Large intestine (tissue), 3 donors: ENCODE results near the gene AGAP1. TPM values are rescaled to one million over a fixed set of nuclear protein-coding genes. Genes with fewer than 3 reads are reported as not detected.

Experiments used
- DNase-seq, 2 donors: peaks; one replicate each; pipeline versions ENCODE4 v3.0.0 to v3.0.0-alpha.2; 2013
- H3K27ac ChIP-seq: one replicate; pipeline ENCODE4 v1.5.1; 2013; ENCODE audit warnings: low read length
- H3K27me3 ChIP-seq: 2 replicates; pipeline ENCODE4 v1.6.1; 2013; ENCODE audit warnings: low read length; ENCODE audit not compliant: control insufficient read depth, insufficient read depth
- H3K36me3 ChIP-seq: 2 replicates; pipeline ENCODE4 v1.6.1; 2013; ENCODE audit warnings: low read length; ENCODE audit not compliant: control insufficient read depth, insufficient read depth
- H3K4me1 ChIP-seq: one replicate; pipeline ENCODE4 v1.6.1; 2013; ENCODE audit warnings: low read length; ENCODE audit not compliant: control insufficient read depth, insufficient read depth
- H3K4me3 ChIP-seq: one replicate; pipeline ENCODE4 v1.5.1; 2013; ENCODE audit warnings: low read length
- H3K9me3 ChIP-seq: one replicate; pipeline ENCODE4 v1.6.1; 2013; ENCODE audit warnings: mild to moderate bottlenecking, low read depth, low read length, moderate library complexity; ENCODE audit not compliant: control insufficient read depth
- WGBS: methylation state at CpG from one replicate; pipeline ENCODE4 v1.1.5; 2013; ENCODE audit warnings: low lambda C conversion rate; ENCODE audit not compliant: insufficient coverage; 5-methylcytosine and 5-hydroxymethylcytosine counted together
- polyA plus RNA-seq: library from polyadenylated mRNA; unstranded; fragments of 120-200 nt; gene quantifications from one replicate; pipeline ENCODE4 v1.2.1, GENCODE V29; 2013

AGAP1 gene
- polyA plus RNA-seq, 1 donor, result 18.0 TPM

GRCh38 chr2:235566415-235566814 is 72.6 kb downstream of the AGAP1 start:
- Histone ChIP-seq H3K27ac (no peak overlapping the region), H3K4me1 (peaks cover 4% of the 10 kb centered on the region), H3K36me3 (peaks cover 9% of the 10 kb centered on the region), H3K4me3 (no peak overlapping the region), H3K9me3 (peaks cover 8% of the 10 kb centered on the region), H3K27me3 (no peaks in the 10 kb centered on the region)
- no CpG with 5 or more reads among the region's 11 CpGs for WGBS
- DNase-seq, result no peak

GRCh38 chr2:235566931-235567495 is 73.2 kb downstream of the AGAP1 start:
- no peak for DNase-seq
- WGBS, result no CpG with 5 or more reads among the region's 10 CpGs
- no peak overlapping the region for H3K4me3 ChIP-seq
- no peak overlapping the region for H3K27ac ChIP-seq
- H3K4me1 ChIP-seq, result peaks cover 4% of the 10 kb centered on the region
- peaks cover 9% of the 10 kb centered on the region for H3K36me3 ChIP-seq
- H3K9me3 ChIP-seq, result peaks cover 8% of the 10 kb centered on the region
- no peaks in the 10 kb centered on the region for H3K27me3 ChIP-seq

GRCh38 chr2:235567842-235568241 is 74.0 kb downstream of the AGAP1 start:
- H3K4me3 ChIP-seq, result no peak overlapping the region
- 80% methylated on average over 1 of the region's 5 CpGs for WGBS
- DNase-seq, result no peak
- H3K27ac ChIP-seq, result no peak overlapping the region
- H3K27me3 ChIP-seq, result no peaks in the 10 kb centered on the region
- peaks cover 8% of the 10 kb centered on the region for H3K9me3 ChIP-seq
- peaks cover 9% of the 10 kb centered on the region for H3K36me3 ChIP-seq
- peaks cover 4% of the 10 kb centered on the region for H3K4me1 ChIP-seq

GRCh38 chr2:235568431-235568830 is 74.6 kb downstream of the AGAP1 start:
- no peaks in the 10 kb centered on the region for H3K4me1 ChIP-seq
- H3K9me3 ChIP-seq, result peaks cover 8% of the 10 kb centered on the region
- H3K27me3 ChIP-seq, result no peaks in the 10 kb centered on the region
- no CpG with 5 or more reads among the region's 9 CpGs for WGBS
- no peak for DNase-seq
- H3K36me3 ChIP-seq, result peaks cover 9% of the 10 kb centered on the region
- no peak overlapping the region for H3K4me3 ChIP-seq
- H3K27ac ChIP-seq, result no peak overlapping the region

- 70% methylated on average over 3 of the region's 7 CpGs for WGBS
- Histone ChIP-seq H3K4me1 (no peaks in the 10 kb centered on the region), H3K9me3 (peaks cover 8% of the 10 kb centered on the region), H3K36me3 (peaks cover 9% of the 10 kb centered on the region), H3K27me3 (no peaks in the 10 kb centered on the region), H3K4me3 (no peak overlapping the region), H3K27ac (no peak overlapping the region)
- DNase-seq, result no peak
Measured at GRCh38 chr2:235569837-235570236, 76.0 kb downstream of the AGAP1 start.

- Histone ChIP-seq H3K4me1 (no peaks in the 10 kb centered on the region), H3K36me3 (peaks cover 9% of the 10 kb centered on the region), H3K27ac (no peak overlapping the region), H3K27me3 (no peaks in the 10 kb centered on the region), H3K9me3 (peaks cover 8% of the 10 kb centered on the region), H3K4me3 (no peak overlapping the region)
- no peak for DNase-seq
- no CpG with 5 or more reads among the region's 4 CpGs for WGBS
Measured at GRCh38 chr2:235570256-235570655, 76.4 kb downstream of the AGAP1 start.

GRCh38 chr2:235570966-235571692 is 77.3 kb downstream of the AGAP1 start:
- Histone ChIP-seq H3K27me3 (no peaks in the 10 kb centered on the region), H3K4me1 (no peaks in the 10 kb centered on the region), H3K4me3 (no peak overlapping the region), H3K9me3 (peaks cover 8% of the 10 kb centered on the region), H3K36me3 (peaks cover 9% of the 10 kb centered on the region), H3K27ac (no peak overlapping the region)
- no CpG with 5 or more reads among the region's 9 CpGs for WGBS
- no peak for DNase-seq

GRCh38 chr2:235572592-235572991 is 78.7 kb downstream of the AGAP1 start:
- Histone ChIP-seq H3K9me3 (peaks cover 8% of the 10 kb centered on the region), H3K27me3 (no peaks in the 10 kb centered on the region), H3K4me1 (no peaks in the 10 kb centered on the region), H3K36me3 (peaks cover 6% of the 10 kb centered on the region), H3K27ac (no peak overlapping the region), H3K4me3 (no peak overlapping the region)
- 100% methylated on average over 2 of the region's 7 CpGs for WGBS
- DNase-seq, result no peak

- peaks cover 1% of the 10 kb centered on the region for H3K36me3 ChIP-seq
- H3K27me3 ChIP-seq, result no peaks in the 10 kb centered on the region
- WGBS, result 100% methylated on average over 1 of the region's 12 CpGs
- H3K27ac ChIP-seq, result no peak overlapping the region
- no peaks in the 10 kb centered on the region for H3K4me1 ChIP-seq
- peaks cover 1% of the 10 kb centered on the region for H3K9me3 ChIP-seq
- no peak for DNase-seq
- H3K4me3 ChIP-seq, result no peak overlapping the region
Measured at GRCh38 chr2:235573331-235574221, 79.7 kb downstream of the AGAP1 start.

- Histone ChIP-seq H3K9me3 (no peaks in the 10 kb centered on the region), H3K4me1 (no peaks in the 10 kb centered on the region), H3K27me3 (no peaks in the 10 kb centered on the region), H3K27ac (no peak overlapping the region), H3K36me3 (no peaks in the 10 kb centered on the region), H3K4me3 (no peak overlapping the region)
- WGBS, result 60% methylated on average over 2 of the region's 8 CpGs
- DNase-seq, result no peak
Measured at GRCh38 chr2:235575431-235575830, 81.6 kb downstream of the AGAP1 start.
